SHP77 treated with DMSO at 0.1 percent for 48 hours (cell line): ENCODE measurements around the gene NMNAT2.
"Not testable (repeated sequence)": the region's sequence is repeated elsewhere in the genome, so short reads cannot be mapped to it uniquely, and the experiment has no call there.

Experiments
- DNase-seq: peaks from one replicate; lab custom pipeline; 2025; lab: John Stamatoyannopoulos, UW

The NMNAT2 gene

GRCh38 chr1:183259924-183260323, 158.3 kb downstream of the NMNAT2 start:
- no peak for DNase-seq

DNA sequence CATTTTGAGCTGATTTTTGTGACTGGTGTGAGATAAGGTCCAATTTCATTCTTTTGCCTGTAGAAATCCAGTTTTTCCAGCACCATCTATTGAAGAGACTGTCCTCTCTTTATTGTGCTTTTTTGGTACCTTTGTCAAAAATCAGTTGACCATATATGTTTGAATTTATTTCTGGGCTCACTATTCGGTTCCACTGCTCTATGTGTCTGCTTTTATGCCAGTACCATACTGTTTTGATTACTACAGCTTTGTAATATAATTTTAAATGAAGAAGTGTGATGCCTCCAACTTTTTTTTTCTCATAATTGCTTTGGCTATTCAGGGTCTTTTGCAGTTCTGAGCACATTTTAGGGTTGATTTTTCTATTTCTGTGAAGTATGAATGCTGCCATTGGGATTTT, 163.1 kb downstream of the NMNAT2 start:
- DNase-seq, result no peak

DNA sequence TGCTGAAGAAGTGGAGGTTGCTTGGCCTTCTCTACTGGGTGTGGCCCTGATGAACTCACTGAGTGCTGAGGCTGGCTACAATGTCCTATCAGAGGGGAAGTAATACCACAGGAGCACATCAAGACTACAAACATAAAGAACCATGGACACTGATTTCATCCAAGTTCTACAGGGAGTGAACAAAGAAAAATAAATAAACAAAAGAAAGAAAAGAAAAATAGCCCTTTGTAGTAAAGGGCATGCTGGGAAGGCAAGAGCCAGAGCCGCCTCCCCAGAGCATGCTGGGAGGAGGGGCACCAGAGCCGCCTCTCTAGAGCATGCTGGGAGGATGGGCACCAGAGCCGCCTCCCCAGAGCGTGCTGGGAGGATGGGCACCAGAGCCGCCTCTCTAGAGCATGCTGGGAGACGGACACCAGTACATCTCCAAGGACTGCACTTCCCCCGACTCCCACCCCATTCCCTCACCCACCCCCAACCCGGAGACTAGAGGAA, 166.2 kb downstream of the NMNAT2 start:
- no peak for DNase-seq

- DNase-seq, result no peak
These were observed 166.8 kb downstream of the NMNAT2 start for GRCh38 chr1:183251101-183251958.

DNA sequence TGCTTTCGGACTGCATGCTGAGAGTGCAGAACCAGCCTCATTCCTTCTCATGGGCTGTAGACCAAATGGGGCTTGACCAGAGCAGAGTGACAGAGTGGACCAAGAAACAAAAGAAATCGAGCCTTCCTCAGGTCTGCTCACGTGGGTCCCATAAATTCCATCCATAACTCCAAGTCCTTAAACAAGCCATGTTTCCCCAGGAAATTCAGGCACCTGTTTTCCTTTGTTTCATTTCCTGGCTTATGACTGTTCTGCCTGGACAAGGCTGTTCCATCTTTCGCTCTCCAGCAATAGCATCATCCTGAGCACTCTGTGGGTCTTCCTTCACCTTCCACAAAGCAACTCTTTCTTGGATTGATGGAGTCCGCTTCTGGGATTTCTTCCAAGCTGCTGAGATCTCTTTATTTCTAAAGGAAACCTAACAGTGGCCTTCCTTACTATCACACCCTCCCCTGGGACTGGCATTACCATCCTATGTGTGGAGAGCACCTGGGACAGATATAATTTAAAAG, 168.2 kb downstream of the NMNAT2 start:
- no peak for DNase-seq

GRCh38 chr1:183248989-183249691, 169.0 kb downstream of the NMNAT2 start:
- DNase-seq, result no peak

DNA sequence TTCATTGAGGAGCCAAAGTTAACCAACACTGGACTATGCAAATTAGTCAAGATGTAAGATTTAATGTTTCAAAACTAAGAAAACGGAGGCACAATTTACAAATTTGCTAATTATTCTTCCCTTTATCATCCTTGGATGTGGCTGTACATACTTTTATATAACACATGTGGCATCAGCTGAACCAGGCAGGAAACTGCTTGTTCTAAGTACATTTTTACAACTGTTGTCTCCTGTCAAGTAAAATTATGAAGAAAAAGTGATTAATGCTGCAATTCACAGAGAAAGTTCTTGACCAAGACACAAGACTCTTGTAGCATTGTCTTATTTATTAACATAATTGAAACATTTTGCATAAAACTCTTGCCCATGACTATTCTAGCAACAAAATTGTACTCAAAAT, 170.2 kb downstream of the NMNAT2 start:
- DNase-seq, result no peak

GRCh38 chr1:183247484-183247883, 170.7 kb downstream of the NMNAT2 start:
- DNase-seq, result no peak

DNA sequence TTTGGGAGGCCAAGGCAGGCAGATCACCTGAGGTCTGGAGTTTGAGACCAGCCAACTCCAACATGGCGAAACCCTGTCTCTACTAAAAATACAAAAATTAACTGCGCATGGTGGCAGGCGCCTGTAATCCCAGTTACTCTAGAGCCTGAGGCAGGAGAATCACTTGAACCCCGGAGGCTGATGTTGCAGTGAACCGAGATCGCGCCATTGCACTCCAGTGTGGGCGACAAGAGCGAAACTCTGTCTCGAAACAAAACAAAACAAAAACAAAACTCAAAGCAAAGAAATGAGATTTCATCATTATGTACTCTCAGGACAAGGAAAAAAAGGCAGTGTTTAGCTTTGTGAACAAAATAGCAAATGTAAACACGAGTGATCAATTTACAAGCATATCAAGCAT, 171.1 kb downstream of the NMNAT2 start:
- DNase-seq, result no peak

GRCh38 chr1:183246436-183246835, 171.7 kb downstream of the NMNAT2 start:
- DNase-seq, result no peak

- no peak for DNase-seq
These were observed 172.8 kb downstream of the NMNAT2 start for GRCh38 chr1:183245357-183245756.

DNA sequence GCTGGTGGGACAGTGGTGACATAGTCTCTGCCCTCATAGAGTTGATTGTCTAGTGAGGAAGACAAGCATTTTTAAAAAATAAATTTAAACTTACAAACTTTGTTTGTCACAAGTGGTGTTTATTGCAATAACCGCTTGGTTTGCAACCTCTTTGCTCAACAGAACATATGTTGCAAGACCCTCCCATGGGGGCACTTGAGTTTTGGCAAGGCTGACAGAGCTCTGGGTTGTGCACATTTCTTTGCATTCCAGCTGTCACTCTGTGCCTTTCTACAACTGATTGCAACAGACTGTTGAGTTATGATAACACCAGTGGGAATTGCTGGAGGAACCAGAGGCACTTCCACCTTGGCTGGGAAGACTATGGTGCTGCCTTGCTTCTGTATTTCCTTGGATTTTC, 173.7 kb downstream of the NMNAT2 start:
- DNase-seq, result no peak

DNA sequence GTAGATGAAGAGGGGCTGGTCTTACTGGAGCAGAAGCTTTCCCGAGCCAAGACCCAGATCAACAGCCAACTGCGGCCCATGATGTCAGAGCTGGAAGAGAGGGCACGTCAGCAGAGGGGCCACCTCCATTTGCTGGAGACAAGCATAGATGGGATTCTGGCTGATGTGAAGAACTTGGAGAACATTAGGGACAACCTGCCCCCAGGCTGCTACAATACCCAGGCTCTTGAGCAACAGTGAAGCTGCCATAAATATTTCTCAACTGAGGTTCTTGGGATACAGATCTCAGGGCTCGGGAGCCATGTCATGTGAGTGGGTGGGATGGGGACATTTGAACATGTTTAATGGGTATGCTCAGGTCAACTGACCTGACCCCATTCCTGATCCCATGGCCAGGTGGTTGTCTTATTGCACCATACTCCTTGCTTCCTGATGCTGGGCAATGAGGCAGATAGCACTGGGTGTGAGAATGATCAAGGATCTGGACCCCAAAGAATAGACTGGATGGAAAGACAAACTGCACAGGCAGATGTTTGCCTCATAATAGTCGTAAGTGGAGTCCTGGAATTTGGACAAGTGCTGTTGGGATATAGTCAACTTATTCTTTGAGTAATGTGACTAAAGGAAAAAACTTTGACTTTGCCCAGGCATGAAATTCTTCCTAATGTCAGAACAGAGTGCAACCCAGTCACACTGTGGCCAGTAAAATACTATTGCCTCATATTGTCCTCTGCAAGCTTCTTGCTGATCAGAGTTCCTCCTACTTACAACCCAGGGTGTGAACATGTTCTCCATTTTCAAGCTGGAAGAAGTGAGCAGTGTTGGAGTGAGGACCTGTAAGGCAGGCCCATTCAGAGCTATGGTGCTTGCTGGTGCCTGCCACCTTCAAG, 174.8 kb downstream of the NMNAT2 start:
- DNase-seq, result no peak

GRCh38 chr1:183242556-183242955, 175.6 kb downstream of the NMNAT2 start:
- DNase-seq, result no peak

- DNase-seq, result no peak
These were observed 176.7 kb downstream of the NMNAT2 start for GRCh38 chr1:183241471-183241870.

GRCh38 chr1:183240853-183241252, 177.3 kb downstream of the NMNAT2 start:
- not testable (repeated sequence) for DNase-seq

- no peak for DNase-seq
These were observed 177.7 kb downstream of the NMNAT2 start for GRCh38 chr1:183240526-183240825.

DNA sequence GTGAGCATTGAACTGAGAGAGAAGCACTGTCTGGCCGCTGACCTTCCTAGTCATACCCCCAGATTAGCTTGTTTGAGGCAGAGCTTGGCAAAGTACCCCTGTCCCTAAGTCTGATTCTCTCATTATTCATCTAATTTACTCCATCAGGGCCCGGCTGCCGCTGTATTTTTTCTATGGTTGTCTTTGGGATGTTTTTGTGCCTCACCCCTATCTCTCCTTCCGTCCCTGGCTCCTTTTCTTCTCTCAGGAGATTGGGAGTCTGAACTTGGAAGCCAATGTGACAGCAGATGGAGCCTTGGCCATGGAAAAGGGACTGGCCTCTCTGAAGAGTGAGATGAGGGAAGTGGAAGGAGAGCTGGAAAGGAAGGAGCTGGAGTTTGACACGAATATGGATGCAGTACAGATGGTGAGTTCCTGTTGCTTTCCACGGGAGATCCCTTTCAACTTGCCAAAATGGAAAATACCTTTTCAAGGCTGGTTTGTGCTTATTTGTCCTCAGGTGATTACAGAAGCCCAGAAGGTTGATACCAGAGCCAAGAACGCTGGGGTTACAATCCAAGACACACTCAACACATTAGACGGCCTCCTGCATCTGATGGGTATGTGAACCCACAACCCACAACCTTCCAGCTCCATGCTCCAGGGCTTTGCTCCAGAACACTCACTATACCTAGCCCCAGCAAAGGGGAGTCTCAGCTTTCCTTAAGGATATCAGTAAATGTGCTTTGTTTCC, 178.2 kb downstream of the NMNAT2 start:
- no peak for DNase-seq

GRCh38 chr1:183239220-183239742, 178.9 kb downstream of the NMNAT2 start:
- DNase-seq, result no peak

GRCh38 chr1:183238071-183238470, 180.1 kb downstream of the NMNAT2 start:
- DNase-seq, result no peak

GRCh38 chr1:183237046-183237445, 181.1 kb downstream of the NMNAT2 start:
- no peak for DNase-seq
